ENCODE results near the gene EIF4E. TPM values are rescaled to one million over a fixed set of nuclear protein-coding genes. Genes with fewer than 3 reads are reported as not detected.

Gene EIF4E
- total and polyA plus RNA-seq, 4 donors, result 10.4 to 121 (median 57.8) TPM

DNA sequence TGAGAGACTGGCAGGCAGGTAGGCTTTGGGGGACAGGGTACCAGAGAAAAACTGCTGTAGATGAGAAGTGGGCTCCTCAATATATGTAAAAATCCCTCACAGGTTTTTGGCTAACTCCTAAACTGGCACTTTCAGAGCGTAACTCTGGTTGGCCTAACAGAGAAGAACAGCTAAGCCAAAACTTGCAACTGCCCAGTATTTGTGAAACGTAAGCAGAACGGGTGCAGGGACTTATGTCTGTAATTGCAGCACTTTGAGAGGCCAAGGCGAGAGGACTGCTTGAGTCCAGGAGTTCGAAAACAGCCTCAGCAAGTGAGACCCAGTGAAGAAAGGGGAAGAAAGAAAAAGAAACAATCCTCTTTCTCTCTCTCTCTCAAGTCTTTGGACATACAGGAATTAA is 25.0 kb downstream of the EIF4E start:
- H3K9me3 ChIP-seq (ENCODE audit: control insufficient read depth in 4 of 4, insufficient read depth in 3 of 4, low read length in 3 of 4), result no peaks in the 10 kb centered on the region
- DNase-seq (no peak), ATAC-seq (ENCODE audit: insufficient read depth, low FRiP score) (no peak)
- no peak overlapping the region for H3K4me3 ChIP-seq
- H3K9ac ChIP-seq (ENCODE audit: insufficient read depth in 1 of 2, low read length in 2 of 2), result no peak overlapping the region
- H3K27ac ChIP-seq (ENCODE audit: low read depth in 1 of 2, low read length in 1 of 2), result no peak overlapping the region
- H3K27me3 ChIP-seq (ENCODE audit: control insufficient read depth in 3 of 3, insufficient read depth in 3 of 3, low read length in 2 of 3), result no peaks in the 10 kb centered on the region
- peaks cover 0 to 26% (median 0%) of the 10 kb centered on the region in 5 donors for H3K4me1 ChIP-seq (ENCODE audit: control insufficient read depth in 5 of 5, insufficient read depth in 5 of 5, low read length in 5 of 5)
- WGBS, 2 donors, result 84 to 88% methylated on average over 5 of the region's 5 CpGs
- peaks cover 0 to 8% (median 6%) of the 10 kb centered on the region in 4 donors for H3K36me3 ChIP-seq (ENCODE audit: control insufficient read depth in 4 of 4, insufficient read depth in 4 of 4, low read length in 4 of 4)
- TF ChIP-seq, protein P1, sequence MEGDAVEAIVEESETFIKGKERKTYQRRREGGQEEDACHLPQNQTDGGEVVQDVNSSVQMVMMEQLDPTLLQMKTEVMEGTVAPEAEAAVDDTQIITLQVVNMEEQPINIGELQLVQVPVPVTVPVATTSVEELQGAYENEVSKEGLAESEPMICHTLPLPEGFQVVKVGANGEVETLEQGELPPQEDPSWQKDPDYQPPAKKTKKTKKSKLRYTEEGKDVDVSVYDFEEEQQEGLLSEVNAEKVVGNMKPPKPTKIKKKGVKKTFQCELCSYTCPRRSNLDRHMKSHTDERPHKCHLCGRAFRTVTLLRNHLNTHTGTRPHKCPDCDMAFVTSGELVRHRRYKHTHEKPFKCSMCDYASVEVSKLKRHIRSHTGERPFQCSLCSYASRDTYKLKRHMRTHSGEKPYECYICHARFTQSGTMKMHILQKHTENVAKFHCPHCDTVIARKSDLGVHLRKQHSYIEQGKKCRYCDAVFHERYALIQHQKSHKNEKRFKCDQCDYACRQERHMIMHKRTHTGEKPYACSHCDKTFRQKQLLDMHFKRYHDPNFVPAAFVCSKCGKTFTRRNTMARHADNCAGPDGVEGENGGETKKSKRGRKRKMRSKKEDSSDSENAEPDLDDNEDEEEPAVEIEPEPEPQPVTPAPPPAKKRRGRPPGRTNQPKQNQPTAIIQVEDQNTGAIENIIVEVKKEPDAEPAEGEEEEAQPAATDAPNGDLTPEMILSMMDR (IDR thresholded peaks at IDR 0.05; ENCODE audit: control extremely low read depth, extremely low read depth), result no peak

DNA sequence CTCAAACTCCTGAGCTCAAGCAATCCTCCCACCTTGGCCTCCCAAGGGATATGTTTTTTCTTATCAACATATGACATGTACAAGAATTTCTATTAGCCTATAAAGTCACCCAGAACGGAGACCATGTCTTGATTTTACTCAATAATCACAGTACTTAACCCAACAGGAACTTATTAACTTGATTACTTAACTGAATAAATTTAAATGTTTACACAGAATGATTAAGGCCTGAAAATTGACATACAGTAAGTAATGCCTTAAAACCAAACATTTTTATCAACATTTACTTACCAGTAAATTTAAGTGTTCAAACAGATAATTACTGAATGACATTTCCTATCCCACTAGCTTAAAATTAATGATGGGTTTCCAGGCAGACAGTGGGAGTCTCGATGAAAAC is 25.4 kb downstream of the EIF4E start:
- no peaks in the 10 kb centered on the region for H3K27me3 ChIP-seq (ENCODE audit: control insufficient read depth in 3 of 3, insufficient read depth in 3 of 3, low read length in 2 of 3)
- no peak overlapping the region for H3K4me3 ChIP-seq
- H3K9me3 ChIP-seq (ENCODE audit: control insufficient read depth in 4 of 4, insufficient read depth in 3 of 4, low read length in 3 of 4), result no peaks in the 10 kb centered on the region
- H3K9ac ChIP-seq (ENCODE audit: insufficient read depth in 1 of 2, low read length in 2 of 2), result no peak overlapping the region
- H3K27ac ChIP-seq (ENCODE audit: low read depth in 1 of 2, low read length in 1 of 2), result no peak overlapping the region
- DNase-seq, result no peak
- 64 to 73% methylated on average over 2 of the region's 2 CpGs for WGBS, 2 donors
- H3K36me3 ChIP-seq (ENCODE audit: control insufficient read depth in 4 of 4, insufficient read depth in 4 of 4, low read length in 4 of 4), result peaks cover 0 to 8% (median 6%) of the 10 kb centered on the region in 4 donors
- TF ChIP-seq, protein P1 (IDR thresholded peaks at IDR 0.05; ENCODE audit: control extremely low read depth, extremely low read depth), result no peak
- ATAC-seq (ENCODE audit: insufficient read depth, low FRiP score), result no peak
- H3K4me1 ChIP-seq (ENCODE audit: control insufficient read depth in 5 of 5, insufficient read depth in 5 of 5, low read length in 5 of 5), result peaks cover 0 to 22% (median 0%) of the 10 kb centered on the region in 5 donors

DNA sequence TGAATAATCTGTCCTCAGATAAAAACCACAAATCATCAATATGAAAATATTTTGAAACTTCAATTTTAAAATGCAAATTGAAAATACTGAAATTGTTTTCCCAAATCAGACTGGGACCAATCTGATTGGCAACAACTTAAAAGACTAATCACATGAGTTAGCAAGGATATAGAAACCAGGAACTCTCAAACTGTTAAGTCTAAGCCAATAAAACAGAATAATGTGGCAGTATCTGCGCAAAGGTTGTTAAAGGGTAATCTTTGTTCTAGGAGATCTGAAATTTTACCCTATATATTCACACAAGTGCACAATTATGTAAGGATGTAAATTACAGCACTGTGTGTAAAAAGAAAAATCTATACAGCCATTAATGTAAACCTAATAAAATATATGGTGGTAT is 29.7 kb downstream of the EIF4E start:
- Histone ChIP-seq H3K9ac (ENCODE audit: insufficient read depth in 1 of 2, low read length in 2 of 2) (no peak overlapping the region), H3K27ac (ENCODE audit: low read depth in 1 of 2, low read length in 1 of 2) (no peak overlapping the region), H3K36me3 (ENCODE audit: control insufficient read depth in 4 of 4, insufficient read depth in 4 of 4, low read length in 4 of 4) (peaks cover 3 to 16% (median 11%) of the 10 kb centered on the region in 4 donors), H3K4me3 (no peak overlapping the region), H3K9me3 (ENCODE audit: control insufficient read depth in 4 of 4, insufficient read depth in 3 of 4, low read length in 3 of 4) (no peaks in the 10 kb centered on the region), H3K4me1 (ENCODE audit: control insufficient read depth in 5 of 5, insufficient read depth in 5 of 5, low read length in 5 of 5) (peaks cover 0 to 5% (median 0%) of the 10 kb centered on the region in 5 donors), H3K27me3 (ENCODE audit: control insufficient read depth in 3 of 3, insufficient read depth in 3 of 3, low read length in 2 of 3) (no peaks in the 10 kb centered on the region)
- WGBS, 2 donors, result 96 to 100% methylated on average over 1 of the region's 1 CpG
- TF ChIP-seq, protein P1 (IDR thresholded peaks at IDR 0.05; ENCODE audit: control extremely low read depth, extremely low read depth), result no peak
- no peak for ATAC-seq (ENCODE audit: insufficient read depth, low FRiP score)
- no peak for DNase-seq
